Caco-2 (cell line): Measurements from ENCODE around the gene MED9. TPM values are rescaled to one million over a fixed set of nuclear protein-coding genes. Genes with fewer than 3 reads are reported as not detected.
A peak's percentile ranks its signal among the peaks of the same experiment; 100 is the strongest.

ENCODE experiments used
- BruUV-seq: library from RNA; stranded (reverse); fragments of 400-500 nt; replicated peaks from 2 replicates; lab custom pipeline; 2021; lab: Mats Ljungman, UMichigan
- CTCF ChIA-PET: fragments of 300-600 bp; sonication (Branson Sonifier 250); formaldehyde crosslinking; loops from one replicate; lab custom pipeline; 2022; ENCODE audit warnings: antibody characterized with exemption; lab: Charles Lee
- POLR2A ChIA-PET: fragments of 300-600 bp; sonication (Branson Sonifier 250); formaldehyde crosslinking; loops from one replicate; lab custom pipeline; 2022; ENCODE audit warnings: antibody characterized with exemption; lab: Charles Lee
- DNase-seq, 2 experiments: peaks; one replicate each; pipeline versions ENCODE4 v3.0.0 to v3.0.0-alpha.2; 2020 to 2022
- H3K27me3 ChIP-seq: replicated peaks from 2 replicates; pipeline ENCODE4 v1.6.0; 2011; ENCODE audit warnings: low read length; ENCODE audit not compliant: control insufficient read depth, insufficient read depth
- H3K36me3 ChIP-seq: 2 replicates; pipeline ENCODE4 v1.5.1; 2011; ENCODE audit warnings: low read length; ENCODE audit not compliant: control insufficient read depth, insufficient read depth
- H3K4me1 ChIP-seq: fragments of 250-450 bp; sonication (Bioruptor Pico); 2 replicates; pipeline ENCODE4 v1.5.1; 2020; ENCODE audit warnings: mild to moderate bottlenecking
- H3K4me3 ChIP-seq: 2 replicates; pipeline ENCODE4 v1.5.1; 2011; ENCODE audit warnings: low read depth, mild to moderate bottlenecking, control low read depth, low read length
- H3K9me3 ChIP-seq: fragments of 250-450 bp; sonication (Bioruptor Pico); 2 replicates; pipeline ENCODE4 v1.5.1; 2020; ENCODE audit warnings: mild to moderate bottlenecking, moderate library complexity
- H3K27ac Mint-ChIP-seq: one replicate; pipeline ENCODE4 v1.8.0; 2022; ENCODE audit warnings: mixed read lengths; ENCODE audit not compliant: unreplicated experiment
- H3K27me3 Mint-ChIP-seq: one replicate; pipeline ENCODE4 v1.8.0; 2022; ENCODE audit warnings: mixed read lengths; ENCODE audit not compliant: insufficient read depth, unreplicated experiment
- H3K36me3 Mint-ChIP-seq: one replicate; pipeline ENCODE4 v1.8.0; 2022; ENCODE audit warnings: mild to moderate bottlenecking, mixed read lengths; ENCODE audit not compliant: insufficient read depth, unreplicated experiment
- H3K4me1 Mint-ChIP-seq: one replicate; pipeline ENCODE4 v1.8.0; 2022; ENCODE audit warnings: low read depth, mixed read lengths; ENCODE audit not compliant: unreplicated experiment
- H3K4me3 Mint-ChIP-seq: one replicate; pipeline ENCODE4 v1.8.0; 2022; ENCODE audit warnings: mild to moderate bottlenecking, moderate library complexity, mixed read lengths; ENCODE audit not compliant: unreplicated experiment
- H3K9me3 Mint-ChIP-seq: one replicate; pipeline ENCODE4 v1.8.0; 2022; ENCODE audit warnings: mixed read lengths; ENCODE audit not compliant: unreplicated experiment
- intact Hi-C: fragments of 100-400 bp; cut with micrococcal nuclease; formaldehyde crosslinking; loops from one replicate; pipeline ENCODE4 v1.10.0; 2022; ENCODE audit not compliant: unreplicated experiment
- total RNA-seq: library from RNA; stranded (reverse); gene quantifications from 2 replicates; pipeline ENCODE4 v1.2.3, GENCODE V29; 2022
- TF ChIP-seq, protein P1 (sequence below), 2 experiments: fragments of 200-600 bp in 1 of 2; IDR thresholded peaks; 1 replicate in 1 of 2; 2 replicates in 1 of 2; pipeline versions ENCODE4 v1.5.1 to v1.8.0; 2011 to 2022; ENCODE audit warnings: antibody characterized with exemption in 1 of 2, control low read depth in 1 of 2, inconsistent platforms in 1 of 2, low read depth in 1 of 2, low read length in 1 of 2, mild to moderate bottlenecking in 1 of 2, moderate library complexity in 1 of 2; ENCODE audit not compliant: insufficient read depth in 1 of 2, severe bottlenecking in 1 of 2, unreplicated experiment in 1 of 2

MED9 gene
- total RNA-seq, 1 experiment from 2014 or later = 24.9 TPM

- ChIA-PET CTCF (no interaction called here), POLR2A (no interaction called here)
- BruUV-seq = no TSS peak
- H3K36me3 Mint-ChIP-seq = peaks cover under 1% of the 10 kb centered on the region
- Histone ChIP-seq H3K4me1 (peaks cover 42% of the 10 kb centered on the region), H3K27me3 (no peaks in the 10 kb centered on the region), H3K4me3 (no peak overlapping the region), H3K36me3 (no peaks in the 10 kb centered on the region), H3K9me3 (no peaks in the 10 kb centered on the region)
- H3K27me3 Mint-ChIP-seq = no peaks in the 10 kb centered on the region
- H3K4me3 Mint-ChIP-seq = no peak overlapping the region
- DNase-seq = no peak
- H3K4me1 Mint-ChIP-seq = peaks cover 19% of the 10 kb centered on the region
- TF ChIP-seq, protein P1, sequence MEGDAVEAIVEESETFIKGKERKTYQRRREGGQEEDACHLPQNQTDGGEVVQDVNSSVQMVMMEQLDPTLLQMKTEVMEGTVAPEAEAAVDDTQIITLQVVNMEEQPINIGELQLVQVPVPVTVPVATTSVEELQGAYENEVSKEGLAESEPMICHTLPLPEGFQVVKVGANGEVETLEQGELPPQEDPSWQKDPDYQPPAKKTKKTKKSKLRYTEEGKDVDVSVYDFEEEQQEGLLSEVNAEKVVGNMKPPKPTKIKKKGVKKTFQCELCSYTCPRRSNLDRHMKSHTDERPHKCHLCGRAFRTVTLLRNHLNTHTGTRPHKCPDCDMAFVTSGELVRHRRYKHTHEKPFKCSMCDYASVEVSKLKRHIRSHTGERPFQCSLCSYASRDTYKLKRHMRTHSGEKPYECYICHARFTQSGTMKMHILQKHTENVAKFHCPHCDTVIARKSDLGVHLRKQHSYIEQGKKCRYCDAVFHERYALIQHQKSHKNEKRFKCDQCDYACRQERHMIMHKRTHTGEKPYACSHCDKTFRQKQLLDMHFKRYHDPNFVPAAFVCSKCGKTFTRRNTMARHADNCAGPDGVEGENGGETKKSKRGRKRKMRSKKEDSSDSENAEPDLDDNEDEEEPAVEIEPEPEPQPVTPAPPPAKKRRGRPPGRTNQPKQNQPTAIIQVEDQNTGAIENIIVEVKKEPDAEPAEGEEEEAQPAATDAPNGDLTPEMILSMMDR (IDR thresholded peaks at IDR 0.05; ENCODE audit: insufficient read depth in 1 of 2, low read depth in 1 of 2, low read length in 1 of 2, severe bottlenecking in 1 of 2, unreplicated experiment in 1 of 2) = no peak
- H3K9me3 Mint-ChIP-seq = no peaks in the 10 kb centered on the region
- intact Hi-C loops = no loop called here
- peak overlapping the region; percentile 90 for H3K27ac Mint-ChIP-seq
These were observed 64.3 kb downstream of the MED9 start for GRCh38 chr17:17540935-17541639.

GRCh38 chr17:17541640-17542001 lies 64.8 kb downstream of the MED9 start:
- BruUV-seq = no TSS peak
- intact Hi-C loops = no loop called here
- Histone ChIP-seq H3K27me3 (no peaks in the 10 kb centered on the region), H3K36me3 (no peaks in the 10 kb centered on the region), H3K4me1 (peaks cover 38% of the 10 kb centered on the region), H3K4me3 (no peak overlapping the region), H3K9me3 (no peaks in the 10 kb centered on the region)
- Mint-ChIP-seq H3K4me1 (peaks cover 19% of the 10 kb centered on the region), H3K27ac (no peak overlapping the region), H3K4me3 (no peak overlapping the region), H3K27me3 (no peaks in the 10 kb centered on the region), H3K9me3 (no peaks in the 10 kb centered on the region), H3K36me3 (no peaks in the 10 kb centered on the region)
- CTCF ChIA-PET = no interaction called here
- TF ChIP-seq, protein P1 (IDR thresholded peaks at IDR 0.05; ENCODE audit: insufficient read depth in 1 of 2, low read depth in 1 of 2, low read length in 1 of 2, severe bottlenecking in 1 of 2, unreplicated experiment in 1 of 2) = no peak
- POLR2A ChIA-PET = no interaction called here
- no peak for DNase-seq

Other genes starting within 250 kb of the MED9 start
- gene FLCN, start 239.8 kb upstream of the MED9 start, total RNA-seq = 69.0 and 71.9 TPM in 2 replicates
- 120 and 127 TPM in 2 replicates for gene COPS3, start 195.8 kb upstream of the MED9 start, total RNA-seq
- 0.86 and 1.3 TPM in 2 replicates for gene NT5M, start 173.6 kb upstream of the MED9 start, total RNA-seq
- gene RASD1, start 19.4 kb downstream of the MED9 start, total RNA-seq = 11.0 and 14.8 TPM in 2 replicates
- gene PEMT, start 114.7 kb downstream of the MED9 start, total RNA-seq = 29.5 and 32.1 TPM in 2 replicates
- 44.3 and 46.7 TPM in 2 replicates for gene RAI1, start 204.5 kb downstream of the MED9 start, total RNA-seq